ENCODE measurements around the gene PLEKHG2.
"Not testable (repeated sequence)": the region's sequence is repeated elsewhere in the genome, so short reads cannot be mapped to it uniquely, and the experiment has no call there.

The PLEKHG2 gene

DNA sequence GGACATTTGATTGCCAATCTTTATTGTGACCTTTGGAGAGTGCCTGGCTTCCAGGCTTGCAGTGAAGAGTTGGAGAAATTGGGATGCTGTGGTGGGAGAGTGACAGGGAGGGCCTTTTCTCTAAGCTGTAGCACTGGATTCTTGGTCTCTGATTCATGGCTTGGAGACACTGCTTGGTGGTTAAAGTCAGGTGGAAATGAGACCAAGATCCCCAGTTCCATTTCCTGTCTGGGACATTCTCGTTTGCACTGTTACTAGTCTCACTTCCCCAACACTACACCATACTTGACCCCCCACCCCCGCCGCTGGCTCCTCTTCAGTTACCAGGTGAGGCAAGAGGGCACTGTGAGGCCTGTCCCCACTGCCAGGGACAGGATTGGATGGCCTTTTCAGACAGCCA lies 35.8 kb downstream of the PLEKHG2 start:
- DNase-seq = no peak

- DNase-seq = no peak
Measured at GRCh38 chr19:39449116-39449797, 36.8 kb downstream of the PLEKHG2 start.

- not testable (repeated sequence) for DNase-seq
Measured at GRCh38 chr19:39451257-39451656, 38.8 kb downstream of the PLEKHG2 start.

- DNase-seq = no peak
Measured at GRCh38 chr19:39463403-39463802, 50.9 kb downstream of the PLEKHG2 start.

GRCh38 chr19:39465956-39466747 lies 53.7 kb downstream of the PLEKHG2 start:
- DNase-seq = no peak

- DNase-seq = no peak
Measured at GRCh38 chr19:39467941-39468340, 55.5 kb downstream of the PLEKHG2 start.

- no peak for DNase-seq
Measured at GRCh38 chr19:39469036-39469435, 56.6 kb downstream of the PLEKHG2 start.

DNA sequence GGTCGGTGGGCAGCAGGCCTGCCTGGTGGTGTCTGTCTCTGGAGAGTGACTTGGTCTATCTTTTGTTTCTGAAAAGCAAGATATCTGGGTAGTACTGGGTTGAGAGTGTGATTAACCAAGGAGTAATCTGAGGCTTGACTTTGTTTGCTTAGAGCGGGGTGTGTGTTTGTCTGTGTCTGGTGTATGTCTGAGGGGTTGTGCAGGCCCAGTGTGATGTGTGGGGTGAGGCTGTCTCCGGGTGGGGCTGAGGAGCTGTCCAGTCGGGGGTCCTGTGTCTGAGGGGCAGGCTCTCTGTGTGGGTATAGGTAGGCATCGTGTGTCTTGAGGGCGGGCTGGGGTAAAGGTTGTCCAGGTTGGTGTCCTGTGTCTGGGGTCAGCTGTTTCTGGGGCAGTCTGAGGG lies 57.1 kb downstream of the PLEKHG2 start:
- DNase-seq = no peak

DNA sequence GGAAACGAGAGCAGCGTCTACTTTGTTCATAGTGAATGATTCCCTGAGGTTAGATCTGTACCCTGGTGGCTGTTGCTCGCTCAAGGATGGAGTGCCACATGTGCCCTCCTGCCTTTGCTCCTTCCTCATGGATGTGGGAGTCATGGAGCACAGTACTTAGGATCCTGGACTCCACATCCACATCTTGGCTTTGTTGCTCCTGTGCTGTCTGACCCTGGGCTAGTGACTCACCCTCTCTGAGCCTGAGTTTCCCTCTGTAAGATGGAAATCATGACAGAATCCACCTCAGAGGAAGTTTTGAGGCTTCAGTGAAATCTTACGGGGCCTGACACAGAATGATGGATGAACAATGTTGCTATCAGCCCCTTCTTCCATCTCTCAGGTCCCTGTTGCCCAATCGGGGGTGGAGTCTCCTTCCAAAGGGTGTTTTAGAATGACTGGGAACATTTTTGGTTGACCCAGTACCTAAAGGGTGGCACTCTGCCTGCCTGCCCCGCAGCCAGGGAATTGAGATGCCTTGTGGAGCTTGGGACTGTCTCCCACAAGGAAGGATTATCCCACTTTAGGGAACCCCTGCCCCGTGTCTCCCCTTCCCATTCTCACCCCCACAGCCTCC lies 58.4 kb downstream of the PLEKHG2 start:
- DNase-seq = no peak

DNA sequence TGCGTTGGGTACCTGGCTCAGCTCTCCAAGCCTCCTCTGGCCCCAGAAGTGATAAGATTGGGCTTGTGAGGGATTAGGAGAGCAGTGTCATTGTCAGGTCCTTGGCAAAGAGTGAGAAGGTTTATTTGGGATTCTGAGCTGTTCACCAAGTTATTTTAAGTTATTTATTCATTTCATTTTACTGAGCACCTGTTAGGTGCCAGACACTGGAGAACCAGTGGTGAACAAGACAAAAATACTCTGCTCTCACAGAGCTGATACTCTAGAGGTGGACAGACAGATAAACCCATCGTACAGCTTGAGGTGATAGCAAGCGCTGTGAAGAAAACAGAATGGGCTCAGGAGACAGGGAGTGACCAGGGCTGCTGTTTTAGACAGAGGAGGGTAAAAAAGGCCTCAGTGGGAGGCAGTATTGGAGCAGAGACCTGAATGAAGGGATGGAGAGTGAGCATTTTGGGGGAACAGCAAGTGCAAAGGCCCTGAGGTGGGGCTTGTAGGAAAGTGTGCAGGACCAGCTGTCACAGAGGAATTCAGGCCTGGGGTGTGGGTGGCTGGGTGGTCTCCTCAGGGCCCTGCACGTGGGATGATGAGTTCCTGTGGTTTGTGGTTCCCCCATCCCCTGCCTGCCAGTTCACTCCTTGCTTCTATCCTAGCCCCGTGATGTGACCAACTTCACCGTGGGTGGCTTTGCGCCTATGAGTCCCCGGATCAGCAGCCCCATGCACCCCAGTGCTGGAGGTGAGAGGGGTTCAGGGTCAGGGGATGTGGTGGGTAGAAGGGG lies 59.5 kb downstream of the PLEKHG2 start:
- no peak for DNase-seq

DNA sequence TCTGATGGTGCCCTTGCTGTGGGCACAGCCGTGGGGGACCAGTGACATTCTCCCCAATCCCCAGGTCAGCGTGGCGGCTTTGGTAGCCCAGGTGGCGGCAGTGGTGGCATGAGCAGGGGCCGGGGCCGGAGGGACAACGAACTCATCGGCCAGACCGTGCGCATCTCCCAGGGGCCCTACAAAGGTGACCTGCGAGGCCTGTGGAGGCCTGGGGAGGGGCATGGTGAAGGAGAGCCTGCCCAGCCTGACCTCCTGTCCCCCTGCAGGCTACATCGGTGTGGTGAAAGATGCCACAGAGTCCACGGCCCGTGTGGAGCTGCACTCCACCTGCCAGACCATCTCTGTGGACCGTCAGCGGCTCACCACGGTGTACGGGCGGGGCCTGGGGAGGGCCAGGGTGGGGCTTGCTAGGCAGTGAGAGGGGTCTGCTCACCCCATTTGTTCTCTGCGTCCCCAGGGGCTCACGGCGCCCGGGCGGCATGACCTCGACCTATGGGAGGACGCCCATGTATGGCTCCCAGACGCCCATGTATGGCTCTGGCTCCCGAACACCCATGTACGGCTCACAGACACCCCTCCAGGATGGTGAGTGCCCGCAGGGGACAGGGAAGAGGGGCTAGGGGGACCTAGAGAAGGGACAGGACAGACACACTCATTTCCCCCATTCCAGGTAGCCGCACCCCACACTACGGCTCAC lies 60.4 kb downstream of the PLEKHG2 start:
- no peak for DNase-seq

- DNase-seq = no peak
Measured at GRCh38 chr19:39473443-39473960, 61.0 kb downstream of the PLEKHG2 start.

GRCh38 chr19:39474139-39474620 lies 61.7 kb downstream of the PLEKHG2 start:
- DNase-seq = peak; percentile 67 to 75

GRCh38 chr19:39475748-39476147 lies 63.3 kb downstream of the PLEKHG2 start:
- DNase-seq = no peak

Measured in CD4-positive, alpha-beta T cell treated with Interleukin-4 for 1 hour (primary cell).